ENCODE measurements around the gene SLC29A4. TPM values are rescaled to one million over a fixed set of nuclear protein-coding genes. Genes with fewer than 3 reads are reported as not detected.
"Not testable (repeated sequence)": the region's sequence is repeated elsewhere in the genome, so short reads cannot be mapped to it uniquely, and the experiment has no call there.

SLC29A4 gene
- total RNA-seq, 1 donor from 2014 or later: 7.3 TPM

- H3K4me3 ChIP-seq: no peak overlapping the region
- H3K4me1 ChIP-seq: no peaks in the 10 kb centered on the region
- no peak overlapping the region for H2AFZ ChIP-seq (replicated peaks)
- H4K20me1 ChIP-seq (ENCODE audit: low read depth): peaks cover 25% of the 10 kb centered on the region
- H3F3A ChIP-seq (ENCODE audit: low read depth): peaks cover 4% of the 10 kb centered on the region
- no peaks in the 10 kb centered on the region for H3K27me3 Mint-ChIP-seq (ENCODE audit: insufficient read depth, low read depth)
- H3K4me1 Mint-ChIP-seq: peaks cover 3% of the 10 kb centered on the region
- no peak overlapping the region for H3K27ac ChIP-seq
- H3K9ac ChIP-seq: no peak overlapping the region
- no peaks in the 10 kb centered on the region for H3K36me3 ChIP-seq
- peaks cover 17% of the 10 kb centered on the region for H3K27me3 ChIP-seq
- TF ChIP-seq CTCF (IDR thresholded peaks at IDR 0.05) (no peak), EZH2 (IDR thresholded peaks at IDR 0.05) (no peak), EZH2phosphoT487 (IDR thresholded peaks at IDR 0.05) (no peak)
- no peak overlapping the region for H3K27ac Mint-ChIP-seq
- DNase-seq (ENCODE audit: low spot score): no peak
- no peaks in the 10 kb centered on the region for H3K9me3 ChIP-seq (ENCODE audit: low read depth)
- H3K36me3 Mint-ChIP-seq: peaks cover under 1% of the 10 kb centered on the region
- H3K4me2 ChIP-seq: no peak overlapping the region
- peaks cover 2% of the 10 kb centered on the region for H3K9me3 Mint-ChIP-seq
- H3K79me2 ChIP-seq (ENCODE audit: low read depth): no peaks in the 10 kb centered on the region
- no peak overlapping the region for H3K4me3 Mint-ChIP-seq
Measured at GRCh38 chr7:5287802-5288201, 5.1 kb downstream of the SLC29A4 start.

- not testable (repeated sequence) for H3K9me3 Mint-ChIP-seq
Measured at GRCh38 chr7:5288560-5288959, 5.8 kb downstream of the SLC29A4 start.

GRCh38 chr7:5289355-5289754 lies 6.6 kb downstream of the SLC29A4 start:
- no peak overlapping the region for H3K4me2 ChIP-seq

More at GRCh38 chr7:5288560-5288959, 5.8 kb downstream of the SLC29A4 start:
- DNase-seq (ENCODE audit: low spot score); H3K4me1 ChIP-seq; H3K36me3 Mint-ChIP-seq; H3K79me2 ChIP-seq (ENCODE audit: low read depth); H3K36me3 ChIP-seq; H3K4me1 Mint-ChIP-seq; H3F3A ChIP-seq (ENCODE audit: low read depth); H3K27me3 Mint-ChIP-seq (ENCODE audit: insufficient read depth, low read depth); H3K4me3 Mint-ChIP-seq; H3K9me3 ChIP-seq (ENCODE audit: low read depth); H2AFZ ChIP-seq (replicated peaks); H3K4me2 ChIP-seq; H3K27ac ChIP-seq; H3K4me3 ChIP-seq; H3K9ac ChIP-seq; H3K27ac Mint-ChIP-seq: not testable (repeated sequence)
- peaks cover 13% of the 10 kb centered on the region for H3K27me3 ChIP-seq
- H4K20me1 ChIP-seq (ENCODE audit: low read depth): peaks cover 24% of the 10 kb centered on the region

GRCh38 chr7:5291301-5291700 lies 8.6 kb downstream of the SLC29A4 start:
- TF ChIP-seq EZH2phosphoT487 (IDR thresholded peaks at IDR 0.05) (no peak), EZH2 (IDR thresholded peaks at IDR 0.05) (no peak), CTCF (IDR thresholded peaks at IDR 0.05) (no peak)
- Mint-ChIP-seq H3K27ac (no peak overlapping the region), H3K27me3 (ENCODE audit: insufficient read depth, low read depth) (peaks cover 5% of the 10 kb centered on the region), H3K36me3 (peaks cover 25% of the 10 kb centered on the region), H3K4me1 (peaks cover 2% of the 10 kb centered on the region), H3K9me3 (peaks cover 5% of the 10 kb centered on the region), H3K4me3 (no peak overlapping the region)
- Histone ChIP-seq H3K27me3 (no peaks in the 10 kb centered on the region), H3K36me3 (no peaks in the 10 kb centered on the region), H3K4me1 (no peaks in the 10 kb centered on the region), H3K9ac (no peak overlapping the region), H3F3A (ENCODE audit: low read depth) (peaks cover 7% of the 10 kb centered on the region), H3K4me3 (no peak overlapping the region), H4K20me1 (ENCODE audit: low read depth) (no peaks in the 10 kb centered on the region), H2AFZ (replicated peaks) (no peak overlapping the region), H3K4me2 (no peak overlapping the region), H3K27ac (no peak overlapping the region), H3K79me2 (ENCODE audit: low read depth) (no peaks in the 10 kb centered on the region), H3K9me3 (ENCODE audit: low read depth) (no peaks in the 10 kb centered on the region)
- DNase-seq (ENCODE audit: low spot score): no peak

More at GRCh38 chr7:5289355-5289754, 6.6 kb downstream of the SLC29A4 start:
- Histone ChIP-seq H3K36me3 (no peaks in the 10 kb centered on the region), H3F3A (ENCODE audit: low read depth) (peaks cover 4% of the 10 kb centered on the region), H3K4me3 (no peak overlapping the region), H3K9me3 (ENCODE audit: low read depth) (no peaks in the 10 kb centered on the region), H3K79me2 (ENCODE audit: low read depth) (no peaks in the 10 kb centered on the region), H4K20me1 (ENCODE audit: low read depth) (peaks cover 17% of the 10 kb centered on the region), H3K27me3 (peaks cover 5% of the 10 kb centered on the region), H3K27ac (no peak overlapping the region), H2AFZ (replicated peaks) (no peak overlapping the region), H3K4me1 (no peaks in the 10 kb centered on the region), H3K9ac (no peak overlapping the region)
- Mint-ChIP-seq H3K4me1 (peaks cover 1% of the 10 kb centered on the region), H3K36me3 (peaks cover 12% of the 10 kb centered on the region), H3K27me3 (ENCODE audit: insufficient read depth, low read depth) (peaks cover 3% of the 10 kb centered on the region), H3K4me3 (no peak overlapping the region), H3K9me3 (peaks cover 3% of the 10 kb centered on the region), H3K27ac (no peak overlapping the region)
- no peak for TF ChIP-seq EZH2 (IDR thresholded peaks at IDR 0.05)
- no peak for DNase-seq (ENCODE audit: low spot score)

GRCh38 chr7:5291711-5292335 lies 9.1 kb downstream of the SLC29A4 start:
- H3K9ac ChIP-seq; H3K4me3 Mint-ChIP-seq; H3K4me1 Mint-ChIP-seq; H3K27ac ChIP-seq; H3K4me1 ChIP-seq; H3K79me2 ChIP-seq (ENCODE audit: low read depth); H3K9me3 ChIP-seq (ENCODE audit: low read depth); H3F3A ChIP-seq (ENCODE audit: low read depth); H3K27me3 ChIP-seq; H4K20me1 ChIP-seq (ENCODE audit: low read depth); H3K36me3 ChIP-seq; H3K4me2 ChIP-seq; H3K27ac Mint-ChIP-seq; H3K9me3 Mint-ChIP-seq; H3K4me3 ChIP-seq; DNase-seq (ENCODE audit: low spot score); H3K27me3 Mint-ChIP-seq (ENCODE audit: insufficient read depth, low read depth); H2AFZ ChIP-seq (replicated peaks): not testable (repeated sequence)
- H3K36me3 Mint-ChIP-seq: peaks cover 25% of the 10 kb centered on the region

Data from neural progenitor cell (in vitro differentiated cells).